ENCODE data around the gene SGMS1. TPM values are rescaled to one million over a fixed set of nuclear protein-coding genes. Genes with fewer than 3 reads are reported as not detected.

SGMS1 gene
- total and polyA plus RNA-seq, 4 experiments from 2014 or later = 10.0 to 33.0 (median 20.3) TPM

- H3K4me3 ChIP-seq (ENCODE audit: low read length in 2 of 2) = no peak overlapping the region
- Mint-ChIP-seq H3K9me3 (peaks cover 0 to 6% (median 0%) of the 10 kb centered on the region in 8 donors), H3K36me3 (peaks cover 61 to 63% of the 10 kb centered on the region in 2 donors), H3K27me3 (no peaks in the 10 kb centered on the region), H3K27ac (peak overlapping the region in 3 of 7 donors; percentile 26 to 32 (median 31)), H3K4me3 (no peak overlapping the region), H3K4me1 (no peaks in the 10 kb centered on the region)
- H3K27ac ChIP-seq (ENCODE audit: low read depth, low read length) = no peak overlapping the region
- H3K27me3 ChIP-seq (ENCODE audit: insufficient read depth, low read length) = no peaks in the 10 kb centered on the region
- no peak for DNase-seq
- ChIA-PET POLR2A (ENCODE audit: partially characterized antibody) (no interaction called here), CTCF (ENCODE audit: partially characterized antibody) (no interaction called here)
- intact Hi-C loops (cut with micrococcal nuclease) = no loop called here
- peaks cover 17% of the 10 kb centered on the region for H3K36me3 ChIP-seq (ENCODE audit: insufficient read depth, low read length)
- no peaks in the 10 kb centered on the region for H3K9me3 ChIP-seq (ENCODE audit: control insufficient read depth in 1 of 2, low read length in 2 of 2)
- H3K4me1 ChIP-seq (ENCODE audit: insufficient read depth, low read length) = no peaks in the 10 kb centered on the region
These were observed 314.4 kb downstream of the SGMS1 start for GRCh38 chr10:50309342-50309741.

- H3K4me1 Mint-ChIP-seq = peaks cover 0 to 4% (median 0%) of the 10 kb centered on the region in 4 donors
- H3K4me1 ChIP-seq (ENCODE audit: insufficient read depth, low read length) = no peaks in the 10 kb centered on the region
- ChIA-PET CTCF (ENCODE audit: partially characterized antibody) (no interaction called here), POLR2A (ENCODE audit: partially characterized antibody) (no interaction called here)
- no peaks in the 10 kb centered on the region for H3K27me3 Mint-ChIP-seq
- peak overlapping the region in 1 of 7 donors; percentile 45 for H3K27ac Mint-ChIP-seq
- intact Hi-C loops (cut with micrococcal nuclease) = no loop called here
- peaks cover 0 to 3% (median 0%) of the 10 kb centered on the region in 8 donors for H3K9me3 Mint-ChIP-seq
- no peak overlapping the region for H3K27ac ChIP-seq (ENCODE audit: low read depth, low read length)
- H3K36me3 ChIP-seq (ENCODE audit: insufficient read depth, low read length) = peaks cover 5% of the 10 kb centered on the region
- H3K4me3 Mint-ChIP-seq = no peak overlapping the region
- no peaks in the 10 kb centered on the region for H3K27me3 ChIP-seq (ENCODE audit: insufficient read depth, low read length)
- no peak for DNase-seq
- peaks cover 28 to 33% of the 10 kb centered on the region in 2 donors for H3K36me3 Mint-ChIP-seq
- no peak overlapping the region for H3K4me3 ChIP-seq (ENCODE audit: low read length in 2 of 2)
- no peaks in the 10 kb centered on the region for H3K9me3 ChIP-seq (ENCODE audit: control insufficient read depth in 1 of 2, low read length in 2 of 2)
These were observed 319.1 kb downstream of the SGMS1 start for GRCh38 chr10:50304660-50305059.

- DNase-seq = no peak
- Histone ChIP-seq H3K4me1 (ENCODE audit: insufficient read depth, low read length) (no peaks in the 10 kb centered on the region), H3K27ac (ENCODE audit: low read depth, low read length) (no peak overlapping the region), H3K9me3 (ENCODE audit: control insufficient read depth in 1 of 2, low read length in 2 of 2) (no peaks in the 10 kb centered on the region), H3K27me3 (ENCODE audit: insufficient read depth, low read length) (no peaks in the 10 kb centered on the region), H3K36me3 (ENCODE audit: insufficient read depth, low read length) (no peaks in the 10 kb centered on the region), H3K4me3 (ENCODE audit: low read length in 2 of 2) (no peak overlapping the region)
- H3K4me1 Mint-ChIP-seq = peaks cover 0 to 4% (median under 1%) of the 10 kb centered on the region in 4 donors
- CTCF ChIA-PET (ENCODE audit: partially characterized antibody) = no interaction called here
- POLR2A ChIA-PET (ENCODE audit: partially characterized antibody) = no interaction called here
- peaks cover 1 to 8% of the 10 kb centered on the region in 2 donors for H3K36me3 Mint-ChIP-seq
- H3K27me3 Mint-ChIP-seq = no peaks in the 10 kb centered on the region
- H3K27ac Mint-ChIP-seq = no peak overlapping the region
- no peak overlapping the region for H3K4me3 Mint-ChIP-seq
- intact Hi-C loops (cut with micrococcal nuclease) = no loop called here
- H3K9me3 Mint-ChIP-seq = peaks cover 0 to 15% (median 7%) of the 10 kb centered on the region in 8 donors
These were observed 323.6 kb downstream of the SGMS1 start for GRCh38 chr10:50299948-50300669.

DNA sequence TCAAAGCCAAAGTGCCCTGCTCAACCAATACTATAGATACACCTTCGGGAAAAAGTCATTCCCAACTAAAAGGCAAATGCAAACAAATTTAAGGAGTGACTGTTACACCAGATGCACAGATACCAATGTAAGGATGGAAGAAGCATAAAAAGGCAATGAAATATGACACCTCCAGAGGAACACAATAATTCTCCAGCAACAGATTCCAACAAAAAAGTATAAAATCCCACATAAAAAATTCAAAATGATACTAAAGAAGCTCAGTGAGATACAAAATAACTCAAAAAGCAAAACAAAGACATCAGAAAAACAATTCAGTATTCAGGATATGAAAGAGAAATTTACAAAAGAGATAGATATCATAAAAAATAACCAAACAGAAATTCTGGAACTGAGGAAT, 328.4 kb downstream of the SGMS1 start:
- H3K9me3 ChIP-seq (ENCODE audit: control insufficient read depth in 1 of 2, low read length in 2 of 2) = no peaks in the 10 kb centered on the region
- CTCF ChIA-PET (ENCODE audit: partially characterized antibody) = no interaction called here
- no peak overlapping the region for H3K4me3 ChIP-seq (ENCODE audit: low read length in 2 of 2)
- no peaks in the 10 kb centered on the region for H3K4me1 ChIP-seq (ENCODE audit: insufficient read depth, low read length)
- Mint-ChIP-seq H3K36me3 (peaks cover 0 to 4% of the 10 kb centered on the region in 2 donors), H3K27me3 (no peaks in the 10 kb centered on the region), H3K27ac (peak overlapping the region in 1 of 7 donors; percentile 41), H3K4me3 (no peak overlapping the region), H3K4me1 (peaks cover 0 to 1% (median 0%) of the 10 kb centered on the region in 4 donors), H3K9me3 (peaks cover 0 to 15% (median 7%) of the 10 kb centered on the region in 8 donors)
- POLR2A ChIA-PET (ENCODE audit: partially characterized antibody) = no interaction called here
- no peak for DNase-seq
- no peak overlapping the region for H3K27ac ChIP-seq (ENCODE audit: low read depth, low read length)
- H3K36me3 ChIP-seq (ENCODE audit: insufficient read depth, low read length) = no peaks in the 10 kb centered on the region
- no peaks in the 10 kb centered on the region for H3K27me3 ChIP-seq (ENCODE audit: insufficient read depth, low read length)
- intact Hi-C loops (cut with micrococcal nuclease) = no loop called here

DNA sequence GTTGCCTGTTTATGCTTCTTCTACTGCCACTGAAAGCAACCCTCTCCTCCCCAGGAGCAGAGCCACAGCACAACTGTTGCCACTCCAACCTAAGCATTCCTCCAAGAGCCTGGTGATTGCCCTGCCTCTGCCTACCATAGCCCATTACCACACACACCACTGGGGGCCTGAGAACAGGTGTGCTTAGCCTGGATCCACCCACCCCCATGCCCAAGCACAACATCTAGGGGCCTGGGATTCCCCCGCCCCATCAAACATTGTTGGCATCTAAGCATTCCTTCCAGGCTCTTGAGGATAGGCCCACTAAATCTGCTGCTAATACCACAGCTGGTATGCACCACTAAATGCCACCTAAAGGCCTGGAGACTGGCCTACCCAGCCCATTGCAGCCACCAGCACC, 329.2 kb downstream of the SGMS1 start:
- H3K4me3 ChIP-seq (ENCODE audit: low read length in 2 of 2) = no peak overlapping the region
- H3K27me3 ChIP-seq (ENCODE audit: insufficient read depth, low read length) = no peaks in the 10 kb centered on the region
- Mint-ChIP-seq H3K4me1 (peaks cover 0 to 1% (median 0%) of the 10 kb centered on the region in 4 donors), H3K9me3 (peaks cover 0 to 15% (median 7%) of the 10 kb centered on the region in 8 donors), H3K27ac (no peak overlapping the region), H3K36me3 (peaks cover 0 to 4% of the 10 kb centered on the region in 2 donors), H3K27me3 (peaks cover 0 to 2% of the 10 kb centered on the region in 2 donors), H3K4me3 (no peak overlapping the region)
- H3K36me3 ChIP-seq (ENCODE audit: insufficient read depth, low read length) = no peaks in the 10 kb centered on the region
- ChIA-PET CTCF (ENCODE audit: partially characterized antibody) (no interaction called here), POLR2A (ENCODE audit: partially characterized antibody) (no interaction called here)
- H3K9me3 ChIP-seq (ENCODE audit: control insufficient read depth in 1 of 2, low read length in 2 of 2) = no peaks in the 10 kb centered on the region
- intact Hi-C loops (cut with micrococcal nuclease) = no loop called here
- no peaks in the 10 kb centered on the region for H3K4me1 ChIP-seq (ENCODE audit: insufficient read depth, low read length)
- no peak for DNase-seq
- H3K27ac ChIP-seq (ENCODE audit: low read depth, low read length) = no peak overlapping the region

- Mint-ChIP-seq H3K27ac (no peak overlapping the region), H3K9me3 (peaks cover 0 to 13% (median 4%) of the 10 kb centered on the region in 8 donors), H3K4me3 (no peak overlapping the region), H3K4me1 (peaks cover 0 to 1% (median 0%) of the 10 kb centered on the region in 4 donors), H3K27me3 (peaks cover 0 to 2% of the 10 kb centered on the region in 2 donors), H3K36me3 (peaks cover 0 to under 1% of the 10 kb centered on the region in 2 donors)
- Histone ChIP-seq H3K36me3 (ENCODE audit: insufficient read depth, low read length) (no peaks in the 10 kb centered on the region), H3K27me3 (ENCODE audit: insufficient read depth, low read length) (no peaks in the 10 kb centered on the region), H3K9me3 (ENCODE audit: control insufficient read depth in 1 of 2, low read length in 2 of 2) (no peaks in the 10 kb centered on the region), H3K4me3 (ENCODE audit: low read length in 2 of 2) (no peak overlapping the region), H3K27ac (ENCODE audit: low read depth, low read length) (no peak overlapping the region), H3K4me1 (ENCODE audit: insufficient read depth, low read length) (no peaks in the 10 kb centered on the region)
- DNase-seq = peak in 1 of 5 donors; percentile 29
- intact Hi-C loops (cut with micrococcal nuclease) = no loop called here
- CTCF ChIA-PET (ENCODE audit: partially characterized antibody) = no interaction called here
- POLR2A ChIA-PET (ENCODE audit: partially characterized antibody) = no interaction called here
These were observed 330.0 kb downstream of the SGMS1 start for GRCh38 chr10:50293513-50294313.

GRCh38 chr10:50291261-50291850, 332.4 kb downstream of the SGMS1 start:
- H3K27me3 Mint-ChIP-seq = peaks cover 0 to 2% of the 10 kb centered on the region in 2 donors
- Histone ChIP-seq H3K4me1 (ENCODE audit: insufficient read depth, low read length) (no peaks in the 10 kb centered on the region), H3K27me3 (ENCODE audit: insufficient read depth, low read length) (no peaks in the 10 kb centered on the region), H3K9me3 (ENCODE audit: control insufficient read depth in 1 of 2, low read length in 2 of 2) (no peaks in the 10 kb centered on the region), H3K36me3 (ENCODE audit: insufficient read depth, low read length) (no peaks in the 10 kb centered on the region), H3K4me3 (ENCODE audit: low read length in 2 of 2) (no peak overlapping the region), H3K27ac (ENCODE audit: low read depth, low read length) (no peak overlapping the region)
- CTCF ChIA-PET (ENCODE audit: partially characterized antibody) = no interaction called here
- DNase-seq = no peak
- peaks cover 0 to 1% (median 0%) of the 10 kb centered on the region in 4 donors for H3K4me1 Mint-ChIP-seq
- intact Hi-C loops (cut with micrococcal nuclease) = no loop called here
- H3K9me3 Mint-ChIP-seq = peaks cover 0 to 4% (median under 1%) of the 10 kb centered on the region in 8 donors
- H3K36me3 Mint-ChIP-seq = no peaks in the 10 kb centered on the region
- H3K27ac Mint-ChIP-seq = no peak overlapping the region
- H3K4me3 Mint-ChIP-seq = no peak overlapping the region
- POLR2A ChIA-PET (ENCODE audit: partially characterized antibody) = no interaction called here

All from CD4-positive, alpha-beta memory T cell (primary cell).